ENCODE measurements around the gene USP17L25.
"Not testable (repeated sequence)": the region's sequence is repeated elsewhere in the genome, so short reads cannot be mapped to it uniquely, and the experiment has no call there.

- TF ChIP-seq CTCF (IDR thresholded peaks at IDR 0.05; ENCODE audit: low read length); EZH2 (IDR thresholded peaks at IDR 0.05; ENCODE audit: borderline replicate concordance, low read length): not testable (repeated sequence)
Measured at GRCh38 chr4:9350866-9351265, 21.2 kb downstream of the USP17L25 start.

Data from OCI-LY1 (cell line).